Measurements from ENCODE around the gene LRMDA.

- TF ChIP-seq EZH2phosphoT487 (conservative IDR thresholded peaks at IDR 0.05; ENCODE audit: low read length) (no peak), CTCF (IDR thresholded peaks at IDR 0.05; ENCODE audit: insufficient read depth, low read length, poor library complexity, severe bottlenecking) (no peak)
Measured at GRCh38 chr10:76403912-76404311, 972.5 kb downstream of the LRMDA start.

Data from SU-DHL-6 (cell line).